Measurements from ENCODE around the gene PTHLH.

The PTHLH gene

DNA sequence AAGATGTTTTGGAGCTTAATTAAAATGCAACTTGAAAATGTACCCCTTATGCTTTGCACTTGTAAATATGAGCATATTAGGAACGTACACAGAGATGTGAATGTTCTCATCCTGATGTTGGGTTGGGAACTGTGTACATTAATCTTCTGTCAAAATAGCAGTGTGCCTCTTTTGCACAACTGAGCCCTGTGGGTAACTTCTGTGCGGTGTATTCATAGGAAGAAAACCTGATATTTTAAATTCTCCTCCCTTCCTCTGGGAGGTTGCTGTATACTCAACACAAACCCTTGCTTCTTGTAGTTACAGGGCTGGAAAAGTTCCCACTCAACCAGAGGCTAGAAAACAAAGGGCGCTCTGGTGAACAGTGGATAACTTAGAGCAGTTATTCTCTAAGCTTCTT lies 18.7 kb downstream of the PTHLH start:
- TF ChIP-seq CTCF (IDR thresholded peaks at IDR 0.05; ENCODE audit: extremely low read depth, insufficient read depth, missing control alignments), result no peak
- in situ Hi-C loops (cut with MboI; ENCODE audit: low pct_unique_long_range_greater_than_20kb, low sequenced_read_pairs, unreplicated experiment), result no loop called here

DNA sequence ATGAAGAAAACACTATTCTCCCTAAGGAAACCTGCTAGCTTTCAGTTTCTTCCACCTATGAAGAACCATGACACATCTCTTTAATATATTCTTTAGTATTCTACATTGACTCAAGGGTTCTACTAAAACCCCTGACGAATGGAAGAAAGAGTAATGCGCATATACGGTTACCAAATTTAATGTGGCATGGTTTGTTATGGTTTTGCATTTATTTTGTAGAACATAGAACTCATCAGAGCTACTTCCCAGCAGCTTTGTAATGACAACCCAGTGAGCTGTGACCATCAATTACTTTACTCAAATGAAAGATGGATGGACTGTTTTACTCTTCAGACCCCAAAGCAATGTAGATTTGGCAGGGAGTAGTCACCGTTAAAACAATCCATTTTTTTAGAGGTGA lies 19.2 kb downstream of the PTHLH start:
- TF ChIP-seq CTCF (IDR thresholded peaks at IDR 0.05; ENCODE audit: extremely low read depth, insufficient read depth, missing control alignments), result no peak
- in situ Hi-C loops (cut with MboI; ENCODE audit: low pct_unique_long_range_greater_than_20kb, low sequenced_read_pairs, unreplicated experiment), result no loop called here
- DNase-seq (ENCODE audit: low spot score), result no peak

More for the DNA sequence above, 18.7 kb downstream of the PTHLH start:
- DNase-seq (ENCODE audit: low spot score), result no peak

DNA sequence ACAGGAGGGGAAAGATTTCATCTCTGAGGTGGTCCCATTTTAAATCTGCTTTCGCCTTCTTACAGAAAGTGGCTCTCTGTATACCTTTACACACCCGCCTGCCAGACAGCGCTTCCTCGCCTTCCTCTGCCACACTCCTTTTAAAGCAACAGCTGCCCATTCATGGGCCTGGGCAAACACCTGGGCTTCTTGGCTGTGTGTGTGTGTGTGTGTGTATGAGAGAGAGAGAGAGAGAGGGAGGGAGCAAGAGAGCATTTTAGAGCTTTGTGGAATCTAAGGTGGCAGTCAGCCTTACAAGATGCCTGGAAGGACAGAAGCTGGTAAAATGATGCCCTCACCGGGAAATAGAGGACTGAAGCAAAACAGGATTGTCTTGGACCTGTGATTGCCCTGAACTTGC lies 20.0 kb downstream of the PTHLH start:
- no peak for TF ChIP-seq CTCF (IDR thresholded peaks at IDR 0.05; ENCODE audit: extremely low read depth, insufficient read depth, missing control alignments)
- in situ Hi-C loops (cut with MboI; ENCODE audit: low pct_unique_long_range_greater_than_20kb, low sequenced_read_pairs, unreplicated experiment), result no loop called here
- no peak for DNase-seq (ENCODE audit: low spot score)

- in situ Hi-C loops (cut with MboI; ENCODE audit: low pct_unique_long_range_greater_than_20kb, low sequenced_read_pairs, unreplicated experiment), result no loop called here
- DNase-seq (ENCODE audit: low spot score), result no peak
- TF ChIP-seq CTCF (IDR thresholded peaks at IDR 0.05; ENCODE audit: extremely low read depth, insufficient read depth, missing control alignments), result no peak
These were observed 20.6 kb downstream of the PTHLH start for GRCh38 chr12:27951898-27952297.

DNA sequence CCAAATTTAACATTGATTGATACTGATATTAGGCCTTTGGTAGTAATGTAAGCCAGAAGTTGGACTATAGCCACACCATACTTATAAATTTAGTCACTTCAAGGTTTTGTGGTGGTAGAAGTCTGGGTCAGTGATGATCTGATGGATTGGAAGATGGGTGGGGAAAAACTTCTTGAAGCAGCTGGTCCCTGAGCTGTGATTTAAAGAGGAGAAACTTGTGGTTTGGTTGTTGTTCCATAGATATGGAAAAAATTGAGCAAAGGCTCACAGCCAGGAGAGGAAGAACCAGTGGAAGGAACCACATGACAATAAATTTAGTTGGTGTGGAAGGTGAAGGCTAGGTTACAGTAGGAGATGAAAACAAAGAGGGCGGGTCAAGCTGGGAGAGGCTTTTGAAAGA lies 26.1 kb downstream of the PTHLH start:
- no peak for TF ChIP-seq CTCF (IDR thresholded peaks at IDR 0.05; ENCODE audit: extremely low read depth, insufficient read depth, missing control alignments)
- in situ Hi-C loops (cut with MboI; ENCODE audit: low pct_unique_long_range_greater_than_20kb, low sequenced_read_pairs, unreplicated experiment), result loop anchor here (25.0 kb wide), 1 partner anchor 209 kb away; no protein-coding TSS in a partner anchor
- DNase-seq (ENCODE audit: low spot score), result no peak

DNA sequence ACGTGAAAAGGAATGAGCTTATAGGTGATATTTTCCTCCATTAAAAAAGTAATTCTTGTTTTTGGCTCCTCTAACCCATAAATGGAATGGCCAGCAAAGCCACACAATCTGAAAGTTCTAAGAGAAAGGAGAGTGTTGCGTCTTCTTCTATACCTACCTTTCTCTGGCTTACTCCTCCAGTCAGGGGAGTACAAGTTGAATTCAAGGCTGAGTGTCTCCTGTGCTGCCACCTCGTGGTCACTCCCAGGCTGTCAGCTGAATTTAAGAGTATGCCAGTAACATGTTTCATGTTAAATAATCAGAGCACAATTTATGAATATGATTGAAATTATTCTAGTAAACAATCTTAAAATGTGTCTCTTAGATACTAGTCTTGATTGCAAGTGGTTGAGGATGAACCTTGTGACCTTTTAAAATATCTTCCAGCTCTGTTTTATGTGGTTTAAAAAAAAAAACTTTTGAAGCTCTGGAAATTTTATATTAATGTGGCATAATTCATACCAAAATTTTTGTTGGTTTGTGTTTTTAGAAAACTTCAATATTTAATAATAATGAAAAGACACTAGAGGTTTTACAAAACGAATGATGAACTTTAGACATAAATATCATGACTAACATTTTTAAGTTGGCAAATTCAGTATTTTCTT lies 31.7 kb downstream of the PTHLH start:
- TF ChIP-seq CTCF (IDR thresholded peaks at IDR 0.05; ENCODE audit: extremely low read depth, insufficient read depth, missing control alignments), result peak; percentile 89
- in situ Hi-C loops (cut with MboI; ENCODE audit: low pct_unique_long_range_greater_than_20kb, low sequenced_read_pairs, unreplicated experiment), result loop anchor here (25.0 kb wide), 1 partner anchor 204 kb away; no protein-coding TSS in a partner anchor
- DNase-seq (ENCODE audit: low spot score), result peak; percentile 67
